Testis (tissue), 2 donors: Measurements from ENCODE around the gene TMEM63B.

Source experiments
- POLR2A ChIP-seq: fragments of 450-650 bp; IDR thresholded peaks from one replicate; pipeline ENCODE4 v1.6.1; 2017; ENCODE audit warnings: antibody characterized with exemption, mild to moderate bottlenecking, moderate library complexity
- TF ChIP-seq, protein P1 (sequence below), 3 experiments: fragments of 450-650 bp in 2 of 3; fragments of 200-600 bp in 1 of 3; sonication (generic) in 1 of 3; IDR thresholded peaks; one replicate each; pipeline ENCODE4 v1.5.1; 2016 to 2019; ENCODE audit warnings: antibody characterized with exemption in 3 of 3, mild to moderate bottlenecking in 2 of 3, moderate library complexity in 1 of 3

- TF ChIP-seq, protein P1, sequence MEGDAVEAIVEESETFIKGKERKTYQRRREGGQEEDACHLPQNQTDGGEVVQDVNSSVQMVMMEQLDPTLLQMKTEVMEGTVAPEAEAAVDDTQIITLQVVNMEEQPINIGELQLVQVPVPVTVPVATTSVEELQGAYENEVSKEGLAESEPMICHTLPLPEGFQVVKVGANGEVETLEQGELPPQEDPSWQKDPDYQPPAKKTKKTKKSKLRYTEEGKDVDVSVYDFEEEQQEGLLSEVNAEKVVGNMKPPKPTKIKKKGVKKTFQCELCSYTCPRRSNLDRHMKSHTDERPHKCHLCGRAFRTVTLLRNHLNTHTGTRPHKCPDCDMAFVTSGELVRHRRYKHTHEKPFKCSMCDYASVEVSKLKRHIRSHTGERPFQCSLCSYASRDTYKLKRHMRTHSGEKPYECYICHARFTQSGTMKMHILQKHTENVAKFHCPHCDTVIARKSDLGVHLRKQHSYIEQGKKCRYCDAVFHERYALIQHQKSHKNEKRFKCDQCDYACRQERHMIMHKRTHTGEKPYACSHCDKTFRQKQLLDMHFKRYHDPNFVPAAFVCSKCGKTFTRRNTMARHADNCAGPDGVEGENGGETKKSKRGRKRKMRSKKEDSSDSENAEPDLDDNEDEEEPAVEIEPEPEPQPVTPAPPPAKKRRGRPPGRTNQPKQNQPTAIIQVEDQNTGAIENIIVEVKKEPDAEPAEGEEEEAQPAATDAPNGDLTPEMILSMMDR (IDR thresholded peaks at IDR 0.05), result no peak
- TF ChIP-seq POLR2A, result no peak
Observed at GRCh38 chr6:44201200-44201599, 73.8 kb downstream of the TMEM63B start.
